ENCODE results near the gene CDC42BPA. TPM values are rescaled to one million over a fixed set of nuclear protein-coding genes. Genes with fewer than 3 reads are reported as not detected.

Gene CDC42BPA
- total RNA-seq, 1 experiment from 2014 or later = 30.1 TPM

DNA sequence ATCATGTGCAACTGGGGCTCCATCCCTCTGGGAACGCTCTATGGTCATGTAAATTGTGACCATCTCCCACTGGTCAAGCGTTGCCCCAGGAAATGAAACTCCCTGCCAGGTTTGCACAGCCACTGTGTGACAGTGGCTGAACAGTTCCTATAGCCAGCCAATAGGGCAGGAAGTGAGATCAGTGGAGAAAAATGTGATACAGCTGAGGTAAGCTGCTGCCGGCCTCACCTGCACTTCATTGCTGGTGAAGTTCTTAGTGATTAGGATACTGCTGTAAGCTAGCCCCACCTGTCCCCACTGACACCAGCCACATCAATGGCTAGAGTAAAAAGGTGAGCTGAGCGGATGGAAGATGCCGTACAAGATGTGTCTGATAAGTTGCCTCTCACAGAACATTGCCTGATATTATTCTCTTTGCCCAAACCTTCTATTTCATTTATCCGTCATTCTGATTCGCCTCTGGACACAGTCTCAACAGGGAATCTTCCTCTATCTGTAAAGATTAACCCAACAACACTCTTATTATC lies 38.4 kb upstream of the CDC42BPA start:
- Mint-ChIP-seq H3K36me3 (ENCODE audit: insufficient read depth in 1 of 3, low read depth in 3 of 3) (peaks cover 0 to 2% (median 0%) of the 10 kb centered on the region in 3 experiments; a peak in 1 of 7 replicates), H3K27me3 (ENCODE audit: low read depth) (peaks cover 1% of the 10 kb centered on the region), H3K9me3 (peaks cover 0 to 2% of the 10 kb centered on the region in 2 experiments; a peak in 1 of 5 replicates), H3K4me1 (peaks cover 39 to 51% of the 10 kb centered on the region in 2 experiments), H3K27ac (peak overlapping the region; percentile 46 to 97 (median 92); a peak in 6 of 7 replicates), H3K4me3 (no peak overlapping the region; a peak in 2 of 5 replicates)
- no peaks in the 10 kb centered on the region for H3K9me3 ChIP-seq (ENCODE audit: control insufficient read depth, low read depth, low read length)
- WGBS (ENCODE audit: extremely low coverage, insufficient read length, low lambda C conversion rate) = no CpG with 5 or more reads among the region's 7 CpGs
- no peak overlapping the region for H2BK120ac ChIP-seq (ENCODE audit: low read depth, low read length, poor library complexity, severe bottlenecking)
- H3K18ac ChIP-seq (ENCODE audit: insufficient read length, low read depth, low read length) = no peak overlapping the region
- no peak overlapping the region for H4K8ac ChIP-seq (replicated peaks; ENCODE audit: insufficient read length, low read depth, low read length)
- H3K4me2 ChIP-seq (ENCODE audit: insufficient read depth, insufficient read length, low read length) = peak overlapping the region; percentile 8
- no peak overlapping the region for H4K91ac ChIP-seq (ENCODE audit: insufficient read length, low read depth, low read length)
- no peaks in the 10 kb centered on the region for H4K20me1 ChIP-seq (ENCODE audit: control insufficient read depth, insufficient read depth, insufficient read length)
- H2AFZ ChIP-seq (ENCODE audit: low read length) = no peak overlapping the region
- H3K79me1 ChIP-seq (ENCODE audit: insufficient read depth, low read depth, low read length, poor library complexity, severe bottlenecking) = no peaks in the 10 kb centered on the region
- no peaks in the 10 kb centered on the region for H3K27me3 ChIP-seq (ENCODE audit: insufficient read depth, low read length)
- H2BK20ac ChIP-seq (ENCODE audit: low read depth, low read length, poor library complexity, severe bottlenecking) = no peak overlapping the region
- no peak overlapping the region for H4K5ac ChIP-seq (ENCODE audit: insufficient read length, low read depth, low read length)
- H3K79me2 ChIP-seq (ENCODE audit: insufficient read depth, low read length) = no peaks in the 10 kb centered on the region
- DNase-seq = peak; percentile 93
- H3K56ac ChIP-seq (ENCODE audit: insufficient read length, low read depth, low read length) = no peak overlapping the region
- H3K23ac ChIP-seq (ENCODE audit: insufficient read length, low read depth, low read length) = no peak overlapping the region
- no peak overlapping the region for H2BK12ac ChIP-seq (ENCODE audit: insufficient read length, low read depth, low read length)
- peaks cover 6% of the 10 kb centered on the region; the same call in 1 of the 2 replicates for H3K4me1 ChIP-seq (ENCODE audit: insufficient read depth, low read length)
- H2AK5ac ChIP-seq (ENCODE audit: insufficient read length, low read length) = no peak overlapping the region
- no peak overlapping the region for H2BK5ac ChIP-seq (ENCODE audit: insufficient read length, low read length)
- H3K23me2 ChIP-seq (ENCODE audit: insufficient read length, low read depth, low read length, poor library complexity, severe bottlenecking) = no peaks in the 10 kb centered on the region
- H3K27ac ChIP-seq (ENCODE audit: insufficient read length, low read depth, low read length) = peak overlapping the region; percentile 84
- H2BK15ac ChIP-seq (ENCODE audit: low read depth, low read length) = no peak overlapping the region
- no peak overlapping the region for H3K4ac ChIP-seq (ENCODE audit: low read depth, low read length)
- H3K14ac ChIP-seq (ENCODE audit: insufficient read depth, low read length) = no peak overlapping the region
- H3T11ph ChIP-seq (ENCODE audit: low read length) = no peak overlapping the region
- TF ChIP-seq, protein P1, sequence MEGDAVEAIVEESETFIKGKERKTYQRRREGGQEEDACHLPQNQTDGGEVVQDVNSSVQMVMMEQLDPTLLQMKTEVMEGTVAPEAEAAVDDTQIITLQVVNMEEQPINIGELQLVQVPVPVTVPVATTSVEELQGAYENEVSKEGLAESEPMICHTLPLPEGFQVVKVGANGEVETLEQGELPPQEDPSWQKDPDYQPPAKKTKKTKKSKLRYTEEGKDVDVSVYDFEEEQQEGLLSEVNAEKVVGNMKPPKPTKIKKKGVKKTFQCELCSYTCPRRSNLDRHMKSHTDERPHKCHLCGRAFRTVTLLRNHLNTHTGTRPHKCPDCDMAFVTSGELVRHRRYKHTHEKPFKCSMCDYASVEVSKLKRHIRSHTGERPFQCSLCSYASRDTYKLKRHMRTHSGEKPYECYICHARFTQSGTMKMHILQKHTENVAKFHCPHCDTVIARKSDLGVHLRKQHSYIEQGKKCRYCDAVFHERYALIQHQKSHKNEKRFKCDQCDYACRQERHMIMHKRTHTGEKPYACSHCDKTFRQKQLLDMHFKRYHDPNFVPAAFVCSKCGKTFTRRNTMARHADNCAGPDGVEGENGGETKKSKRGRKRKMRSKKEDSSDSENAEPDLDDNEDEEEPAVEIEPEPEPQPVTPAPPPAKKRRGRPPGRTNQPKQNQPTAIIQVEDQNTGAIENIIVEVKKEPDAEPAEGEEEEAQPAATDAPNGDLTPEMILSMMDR (conservative IDR thresholded peaks at IDR 0.05) = 0 out of 3 replicates have a peak, but pooled peaks have one; percentile 10
- no peak overlapping the region for H3K9ac ChIP-seq (ENCODE audit: extremely low read depth, insufficient read length, low read length)

Measured in H9 (cell line).